Embryonic facial prominence (tissue), 1 donor: ENCODE results near the gene TCF7L1.
"Not testable (repeated sequence)": the region's sequence is repeated elsewhere in the genome, so short reads cannot be mapped to it uniquely, and the experiment has no call there.

ENCODE experiments used
- DNase-seq: peaks from one replicate; pipeline ENCODE4 v3.0.0-alpha.2; 2016; ENCODE audit errors: extremely low spot score

TCF7L1 gene

GRCh38 chr2:85184231-85184630, 51.0 kb downstream of the TCF7L1 start:
- no peak for DNase-seq

GRCh38 chr2:85184990-85185389, 51.8 kb downstream of the TCF7L1 start:
- no peak for DNase-seq

- no peak for DNase-seq
These were observed 52.3 kb downstream of the TCF7L1 start for GRCh38 chr2:85185431-85185940.

DNA sequence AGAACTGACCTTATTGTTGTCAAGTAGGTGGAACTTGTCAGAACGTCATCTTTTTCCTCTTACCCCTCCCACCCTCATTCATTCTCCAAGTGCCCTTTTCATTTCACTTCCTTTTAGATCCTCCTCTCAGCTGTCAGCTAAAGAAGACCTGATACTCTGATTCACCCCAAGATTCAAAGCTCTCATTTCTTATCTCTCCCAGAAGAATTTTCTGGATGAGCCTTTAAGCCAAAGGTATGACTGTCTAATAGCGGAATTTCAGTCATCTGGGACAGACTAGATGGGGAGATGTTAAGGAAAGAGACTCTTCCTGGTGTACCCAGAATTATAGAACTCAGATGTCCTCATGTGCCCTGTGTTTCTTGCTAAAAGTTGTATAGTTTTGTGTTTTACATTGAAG, 53.9 kb downstream of the TCF7L1 start:
- no peak for DNase-seq

DNA sequence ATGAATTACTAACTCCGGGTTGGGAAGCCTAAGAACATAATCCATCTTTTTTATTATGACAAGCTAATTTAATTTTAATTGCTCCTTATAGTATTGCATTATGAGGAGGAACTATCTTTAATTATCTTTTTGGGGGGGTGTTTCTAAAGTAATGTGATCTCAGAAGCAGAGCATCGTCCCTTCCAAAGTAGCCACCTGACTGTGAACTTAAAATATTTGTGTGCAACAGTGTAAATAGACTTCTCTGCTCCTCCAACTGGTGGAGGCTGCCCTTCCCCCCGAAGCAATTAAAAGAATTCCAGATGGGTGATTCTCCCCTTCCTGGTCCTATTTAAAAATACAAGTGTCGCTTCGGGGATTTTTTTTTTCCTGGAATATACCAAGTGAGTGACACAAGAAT, 55.7 kb downstream of the TCF7L1 start:
- no peak for DNase-seq

GRCh38 chr2:85189606-85190270, 56.5 kb downstream of the TCF7L1 start:
- no peak for DNase-seq

- no peak for DNase-seq
These were observed 58.0 kb downstream of the TCF7L1 start for GRCh38 chr2:85191157-85191556.

GRCh38 chr2:85194780-85195480, 61.7 kb downstream of the TCF7L1 start:
- no peak for DNase-seq

DNA sequence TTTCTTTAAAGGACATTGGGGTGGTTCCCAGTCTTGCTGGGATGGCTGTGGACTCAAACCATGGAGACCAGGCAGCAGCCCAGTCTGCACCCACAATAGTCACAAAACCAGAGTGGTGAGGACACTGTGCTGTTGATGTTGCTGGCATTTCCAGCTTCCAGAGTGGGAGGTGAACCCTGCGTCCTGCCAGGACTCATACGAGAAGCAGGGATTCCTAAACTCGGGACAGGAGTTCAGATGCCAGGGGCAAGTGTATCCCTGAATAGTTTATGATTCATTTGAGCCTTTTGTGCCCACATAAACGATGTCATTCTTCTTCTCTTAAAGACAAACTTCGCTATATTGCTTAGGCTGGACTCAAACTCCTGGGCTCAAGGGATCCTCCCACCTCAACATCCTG, 62.8 kb downstream of the TCF7L1 start:
- no peak for DNase-seq

DNA sequence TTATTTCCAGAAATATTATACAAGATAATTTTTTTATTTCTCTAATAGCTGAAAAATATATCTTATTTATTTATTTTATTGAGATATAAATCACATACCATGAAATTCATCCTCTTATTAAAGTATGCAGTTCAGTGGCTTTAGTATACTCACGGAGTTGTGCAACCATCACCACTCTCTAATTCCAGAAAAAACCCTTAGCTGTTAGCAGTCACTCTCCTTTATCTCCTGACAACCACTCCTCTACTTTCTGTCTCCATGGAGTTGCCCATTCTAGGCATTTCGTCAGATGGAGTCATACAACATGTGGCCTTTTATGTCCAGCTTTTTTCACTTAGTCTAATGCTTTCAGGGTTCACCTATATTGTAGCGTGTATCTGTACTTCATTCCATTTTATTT, 66.5 kb downstream of the TCF7L1 start:
- DNase-seq = no peak

DNA sequence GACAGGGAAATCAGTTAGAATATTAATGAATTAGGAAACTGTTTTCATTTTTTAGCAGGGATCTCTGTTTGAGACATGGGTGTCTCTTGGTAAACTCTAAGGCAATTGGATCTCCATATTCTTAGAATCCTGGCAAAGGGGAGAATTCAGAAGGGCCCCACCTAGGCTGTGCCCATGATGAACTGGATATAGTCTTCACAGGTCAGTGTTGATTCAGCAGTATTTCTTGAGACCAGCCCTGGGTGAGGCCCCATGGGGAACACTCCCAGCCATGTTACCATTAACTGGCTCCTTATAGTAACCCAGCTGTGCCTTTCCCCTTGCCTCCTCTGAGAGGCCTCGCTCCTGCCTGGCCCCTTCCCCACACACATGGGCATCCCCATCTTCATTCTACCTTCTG, 76.7 kb downstream of the TCF7L1 start:
- DNase-seq = no peak

DNA sequence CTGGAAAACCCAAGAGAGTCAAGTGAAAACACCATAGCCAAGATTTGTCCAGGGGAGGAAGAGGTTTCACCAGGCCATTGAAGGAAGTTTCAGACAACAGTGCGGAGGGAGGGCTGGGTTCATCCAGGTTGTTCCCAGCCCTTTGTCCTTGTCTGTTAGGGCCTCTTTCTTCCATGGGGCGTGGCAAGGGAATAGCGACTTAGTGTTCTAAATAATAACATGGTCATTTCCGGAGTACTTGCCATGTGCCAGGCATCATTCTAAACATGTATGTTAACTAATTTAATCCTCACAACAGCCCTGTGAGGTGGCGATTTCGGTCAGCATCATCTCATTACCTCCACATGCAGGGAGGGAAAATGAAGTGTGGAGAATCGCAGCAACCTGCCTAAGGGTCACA, 77.3 kb downstream of the TCF7L1 start:
- DNase-seq = no peak

DNA sequence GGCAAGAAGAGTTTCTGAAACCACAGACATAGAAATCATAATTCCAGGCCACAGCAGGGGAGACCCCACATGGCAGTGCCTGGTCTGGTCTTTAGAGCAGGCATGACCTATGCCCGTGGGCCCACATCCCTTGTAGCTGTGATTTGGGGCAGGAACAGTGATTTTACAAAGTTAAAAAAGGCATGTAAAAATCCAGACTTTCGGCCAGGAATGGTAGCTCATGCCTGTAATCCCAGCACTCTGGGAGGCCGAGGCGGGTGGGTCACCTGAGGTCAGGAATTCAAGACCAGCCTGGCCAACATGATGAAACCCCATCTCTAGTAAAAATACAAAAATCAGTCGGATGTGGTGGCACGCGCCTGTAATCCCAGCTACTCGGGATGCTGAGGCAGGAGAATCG, 78.4 kb downstream of the TCF7L1 start:
- not testable (repeated sequence) for DNase-seq

DNA sequence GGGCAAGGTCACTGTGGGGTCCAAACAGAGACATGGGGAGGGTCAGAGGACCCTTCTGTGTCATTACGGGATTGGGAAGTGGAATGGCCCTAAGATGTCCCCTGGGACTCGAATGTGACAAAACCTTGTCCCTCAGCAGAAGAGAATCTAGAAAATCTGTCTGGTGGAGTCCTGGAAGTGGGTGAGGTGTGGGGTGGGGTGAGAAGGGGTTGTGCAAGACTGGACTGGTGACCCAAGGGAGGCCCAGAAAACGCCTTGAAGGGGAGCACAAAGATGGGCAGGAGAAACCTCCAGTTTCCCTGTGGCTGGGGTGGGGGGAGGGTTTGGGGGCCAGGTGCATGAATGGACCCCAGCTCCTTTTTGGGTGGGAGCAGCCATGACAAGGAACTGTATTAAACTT, 79.6 kb downstream of the TCF7L1 start:
- DNase-seq = no peak

GRCh38 chr2:85213404-85213803, 80.2 kb downstream of the TCF7L1 start:
- DNase-seq = no peak

DNA sequence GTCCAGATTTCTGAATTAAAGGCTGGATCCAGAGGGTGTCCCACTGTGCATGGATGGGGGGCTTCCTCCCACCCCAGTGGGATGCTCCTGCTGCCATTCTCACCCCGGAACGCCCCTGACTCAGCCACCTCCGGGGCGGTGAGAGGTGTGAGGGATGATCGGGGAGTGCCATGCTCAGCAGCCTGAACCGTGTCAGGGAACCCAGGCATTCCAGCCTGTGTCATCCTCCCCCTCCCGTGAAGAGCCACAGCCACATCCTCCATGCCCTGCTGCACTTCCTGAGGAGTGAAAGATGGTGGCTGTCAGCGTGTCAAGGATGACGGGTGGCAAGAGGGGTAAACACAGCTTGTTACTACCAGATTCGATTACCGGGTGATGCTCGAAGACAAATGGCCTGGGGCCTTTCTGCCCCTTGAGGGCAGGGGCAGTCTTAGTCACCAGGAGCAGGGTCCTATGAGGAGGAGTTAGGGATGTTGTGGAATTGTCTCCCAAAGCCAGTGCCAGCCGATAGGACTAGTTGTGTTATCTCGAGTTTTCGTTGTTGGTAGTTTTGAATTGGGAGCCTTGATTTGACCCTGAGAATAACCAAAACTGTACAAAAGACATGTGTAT, 80.8 kb downstream of the TCF7L1 start:
- DNase-seq = no peak

GRCh38 chr2:85215081-85215447, 81.9 kb downstream of the TCF7L1 start:
- DNase-seq = no peak

DNA sequence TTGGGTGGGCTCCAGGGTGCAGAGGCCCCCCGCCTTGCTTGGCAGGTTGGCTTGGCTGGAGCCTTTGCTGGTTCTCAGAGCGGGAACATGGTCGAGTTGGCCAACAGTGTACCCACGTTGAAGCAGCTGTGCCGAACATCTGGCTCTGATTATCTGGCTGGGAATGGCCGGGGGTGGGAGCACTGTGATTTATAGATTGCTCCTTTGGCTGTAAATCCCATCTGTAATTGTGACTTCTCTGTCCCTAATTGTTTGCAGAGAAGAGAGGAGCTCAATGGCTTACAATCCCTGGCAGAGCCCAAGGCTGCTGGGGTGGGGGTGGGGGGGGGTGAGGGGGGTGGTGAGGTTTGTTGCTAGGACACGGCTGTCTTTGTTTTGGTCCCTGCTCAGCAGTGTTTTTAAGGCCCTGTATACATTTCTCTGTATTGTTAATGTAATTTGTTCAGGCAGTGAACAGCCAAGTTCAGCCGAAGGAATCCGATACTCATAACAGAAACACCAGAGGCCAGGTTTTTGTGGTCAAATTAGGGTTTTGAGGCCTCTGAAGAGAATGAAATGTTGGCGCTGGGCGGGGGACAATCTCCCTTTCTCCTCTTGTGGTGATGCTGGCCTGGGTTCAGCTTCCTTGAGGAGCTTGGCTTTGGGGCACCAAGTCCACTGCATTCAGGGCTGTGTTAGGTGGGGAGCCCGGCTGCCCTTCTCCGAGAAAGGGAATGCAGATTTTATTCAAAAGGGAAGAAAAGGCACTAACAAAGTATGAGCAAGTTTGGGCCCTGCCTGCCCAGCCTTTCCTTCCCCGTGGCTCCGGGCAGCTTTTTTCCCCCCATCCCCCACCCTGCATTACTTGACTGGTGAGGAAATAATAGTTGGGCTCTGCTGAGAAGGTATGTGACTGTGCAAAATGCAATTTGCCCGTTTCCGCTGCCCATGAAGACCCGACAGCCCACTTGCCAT, 82.5 kb downstream of the TCF7L1 start:
- DNase-seq = peak; percentile 93

- DNase-seq = no peak
These were observed 83.7 kb downstream of the TCF7L1 start for GRCh38 chr2:85216927-85217326.

DNA sequence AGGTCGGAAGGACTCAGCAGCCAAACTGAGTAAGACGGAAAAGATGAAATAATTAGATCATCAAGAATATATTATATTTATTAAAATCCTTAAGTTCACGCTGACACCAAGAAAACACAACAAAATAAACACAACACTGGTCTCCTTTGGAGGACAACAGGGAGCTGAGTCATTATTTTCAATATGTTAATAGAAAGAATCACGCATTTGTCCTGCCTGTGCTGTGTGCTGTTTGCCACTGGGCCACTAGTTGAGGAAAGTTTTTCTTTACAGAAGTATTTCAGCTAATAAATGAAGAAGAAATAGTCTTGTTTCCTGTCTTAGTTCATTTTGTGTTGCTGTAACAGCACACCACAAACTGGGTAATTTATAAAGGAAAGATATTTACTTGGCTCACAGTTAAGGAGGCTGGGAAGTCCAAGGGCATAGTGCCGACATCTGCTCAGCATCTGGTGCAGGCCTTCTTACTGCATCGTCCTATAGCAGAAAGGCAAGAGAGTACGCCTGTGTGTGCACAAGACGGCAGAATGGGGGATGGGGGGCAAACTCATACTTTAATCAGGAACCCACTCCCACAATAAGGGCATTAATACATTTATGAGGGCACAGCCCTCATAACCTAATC, 88.0 kb downstream of the TCF7L1 start:
- DNase-seq = no peak

- no peak for DNase-seq
These were observed 89.6 kb downstream of the TCF7L1 start for GRCh38 chr2:85222792-85223191.
